Activated B cell treated with CpG ODN at 0.5 μM for 24 hours (primary cell): ENCODE measurements around the gene EMILIN1. TPM values are rescaled to one million over a fixed set of nuclear protein-coding genes. Genes with fewer than 3 reads are reported as not detected.

ENCODE experiments used
- ATAC-seq: fragments of 200-7000 bp; cut with Tn5 transposase; one replicate; pipeline ENCODE4 v1.10.0; 2021; ENCODE audit warnings: low read depth, mild to moderate bottlenecking, moderate library complexity
- CTCF ChIA-PET: fragments of 350-600 bp; sonication (Branson Sonifier 250); formaldehyde crosslinking; loops from one replicate; lab custom pipeline; 2021; ENCODE audit warnings: antibody characterized with exemption; lab: Charles Lee
- POLR2A ChIA-PET: fragments of 350-600 bp; sonication (Branson Sonifier 250); formaldehyde crosslinking; loops from one replicate; lab custom pipeline; 2021; ENCODE audit warnings: antibody characterized with exemption; lab: Charles Lee
- DNase-seq: peaks from one replicate; pipeline ENCODE4 v3.0.0; 2022
- H3K27ac Mint-ChIP-seq: one replicate; pipeline ENCODE4 v1.8.0; 2020; ENCODE audit warnings: mixed read lengths
- H3K27me3 Mint-ChIP-seq: one replicate; pipeline ENCODE4 v1.8.0; 2021; ENCODE audit warnings: mixed read lengths
- H3K36me3 Mint-ChIP-seq: one replicate; pipeline ENCODE4 v1.8.0; 2021; ENCODE audit warnings: low read depth, mixed read lengths
- H3K4me1 Mint-ChIP-seq: one replicate; pipeline ENCODE4 v1.8.0; 2021; ENCODE audit warnings: mixed read lengths
- H3K4me3 Mint-ChIP-seq: one replicate; pipeline ENCODE4 v1.8.0; 2020; ENCODE audit warnings: mild to moderate bottlenecking, mixed read lengths
- H3K9me3 Mint-ChIP-seq: one replicate; pipeline ENCODE4 v1.8.0; 2020; ENCODE audit warnings: mixed read lengths
- intact Hi-C: fragments of 100-400 bp; cut with micrococcal nuclease; formaldehyde crosslinking; loops from one replicate; pipeline ENCODE4 v1.15.1; 2024
- total RNA-seq: library from RNA; stranded (reverse); gene quantifications from 2 replicates; pipeline ENCODE4 v1.2.3, GENCODE V29; 2022
- TF ChIP-seq, protein P1 (sequence below): fragments of 200-600 bp; IDR thresholded peaks from one replicate; pipeline ENCODE4 v1.8.0; 2022; ENCODE audit warnings: antibody characterized with exemption, mild to moderate bottlenecking

The EMILIN1 gene
- total RNA-seq, 1 donor from 2014 or later, result 0.69 TPM

DNA sequence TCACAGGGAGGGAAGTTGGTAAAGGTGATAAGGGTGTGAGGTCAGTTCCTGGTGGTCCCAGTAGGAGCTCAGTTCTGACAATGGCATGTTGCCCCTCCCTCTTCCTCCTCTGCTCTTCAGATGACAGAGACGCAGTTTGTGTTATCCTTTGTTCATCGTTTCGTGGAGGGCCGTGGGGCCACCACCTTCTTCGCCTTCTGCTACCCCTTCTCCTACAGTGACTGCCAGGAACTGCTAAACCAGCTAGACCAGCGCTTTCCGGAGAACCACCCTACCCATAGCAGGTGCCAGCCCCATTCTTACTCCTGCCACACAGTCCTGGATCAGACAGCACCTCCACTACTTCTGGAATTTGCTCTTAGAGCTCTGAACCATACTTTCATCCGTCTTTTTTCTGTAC is 24.6 kb upstream of the EMILIN1 start:
- Mint-ChIP-seq H3K4me1 (peaks cover 19% of the 10 kb centered on the region), H3K9me3 (no peaks in the 10 kb centered on the region), H3K36me3 (peaks cover 52% of the 10 kb centered on the region), H3K27ac (no peak overlapping the region), H3K27me3 (peaks cover 6% of the 10 kb centered on the region), H3K4me3 (no peak overlapping the region)
- TF ChIP-seq, protein P1, sequence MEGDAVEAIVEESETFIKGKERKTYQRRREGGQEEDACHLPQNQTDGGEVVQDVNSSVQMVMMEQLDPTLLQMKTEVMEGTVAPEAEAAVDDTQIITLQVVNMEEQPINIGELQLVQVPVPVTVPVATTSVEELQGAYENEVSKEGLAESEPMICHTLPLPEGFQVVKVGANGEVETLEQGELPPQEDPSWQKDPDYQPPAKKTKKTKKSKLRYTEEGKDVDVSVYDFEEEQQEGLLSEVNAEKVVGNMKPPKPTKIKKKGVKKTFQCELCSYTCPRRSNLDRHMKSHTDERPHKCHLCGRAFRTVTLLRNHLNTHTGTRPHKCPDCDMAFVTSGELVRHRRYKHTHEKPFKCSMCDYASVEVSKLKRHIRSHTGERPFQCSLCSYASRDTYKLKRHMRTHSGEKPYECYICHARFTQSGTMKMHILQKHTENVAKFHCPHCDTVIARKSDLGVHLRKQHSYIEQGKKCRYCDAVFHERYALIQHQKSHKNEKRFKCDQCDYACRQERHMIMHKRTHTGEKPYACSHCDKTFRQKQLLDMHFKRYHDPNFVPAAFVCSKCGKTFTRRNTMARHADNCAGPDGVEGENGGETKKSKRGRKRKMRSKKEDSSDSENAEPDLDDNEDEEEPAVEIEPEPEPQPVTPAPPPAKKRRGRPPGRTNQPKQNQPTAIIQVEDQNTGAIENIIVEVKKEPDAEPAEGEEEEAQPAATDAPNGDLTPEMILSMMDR, result no peak
- DNase-seq (no peak), ATAC-seq (no peak)
- POLR2A ChIA-PET, result interaction anchor here (0.5 to 10.5 kb wide), 2 partner anchors 15 to 139 kb away, joined by 3 to 204 read pairs; partner anchors contain the start of gene OST4
- CTCF ChIA-PET, result interaction anchor here (0.8 kb wide), 1 partner anchor 10 kb away, joined by 3 read pairs; no protein-coding TSS in a partner anchor
- intact Hi-C loops, result loop anchor here (5.0 to 10.0 kb wide), 4 partner anchors 269 to 1021 kb away; partner anchors contain the start of genes ADGRF3, BABAM2, CENPA and RAB10

DNA sequence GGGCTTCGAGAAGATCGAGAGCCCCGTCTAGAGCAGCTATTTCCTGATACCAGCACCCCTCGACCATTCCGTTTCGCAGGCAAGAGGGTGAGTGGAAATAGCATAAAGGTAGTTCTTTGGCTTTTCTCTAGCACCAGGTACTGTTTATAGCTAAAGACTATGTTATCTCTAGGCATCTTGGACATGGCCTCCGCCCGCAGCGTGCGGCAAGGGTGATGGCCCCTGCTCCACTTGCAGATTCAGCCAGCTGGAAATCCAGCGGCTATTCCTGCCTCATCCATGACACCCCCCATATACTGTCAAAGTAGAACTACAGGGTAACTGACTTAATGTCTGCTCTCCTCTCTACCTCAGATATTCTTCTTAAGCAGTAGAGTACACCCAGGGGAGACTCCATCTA is 23.7 kb upstream of the EMILIN1 start:
- intact Hi-C loops, result loop anchor here (5.0 to 10.0 kb wide), 4 partner anchors 270 to 1022 kb away; partner anchors contain the start of genes ADGRF3, BABAM2, CENPA and RAB10
- H3K36me3 Mint-ChIP-seq, result peaks cover 60% of the 10 kb centered on the region
- DNase-seq, result no peak
- POLR2A ChIA-PET, result interaction anchor here (0.6 to 10.5 kb wide), 2 partner anchors 14 to 109 kb away, joined by 3 to 204 read pairs; partner anchors contain the start of gene OST4
- H3K9me3 Mint-ChIP-seq, result no peaks in the 10 kb centered on the region
- TF ChIP-seq, protein P1, result no peak
- ATAC-seq, result no peak
- peaks cover 15% of the 10 kb centered on the region for H3K4me1 Mint-ChIP-seq
- CTCF ChIA-PET, result no interaction called here
- no peak overlapping the region for H3K27ac Mint-ChIP-seq
- no peak overlapping the region for H3K4me3 Mint-ChIP-seq
- peaks cover 6% of the 10 kb centered on the region for H3K27me3 Mint-ChIP-seq

DNA sequence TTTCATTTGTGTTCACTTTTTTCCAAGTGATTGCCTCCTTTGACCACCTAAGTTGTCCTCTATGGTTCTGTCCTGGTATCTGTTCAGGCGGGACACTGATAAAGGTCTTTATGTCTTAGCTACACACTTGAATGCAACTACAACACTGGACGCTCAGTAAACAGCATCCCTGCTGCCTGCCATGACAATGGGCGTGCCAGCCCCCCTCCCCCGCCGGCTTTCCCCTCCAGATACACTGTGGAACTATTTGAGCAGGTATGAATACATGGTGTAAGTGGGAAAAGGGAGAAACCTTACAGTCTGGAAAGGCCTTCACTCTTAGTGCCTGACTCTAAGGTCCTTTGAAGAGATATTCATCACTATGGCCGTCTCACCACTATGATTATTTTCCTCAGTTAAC is 21.2 kb upstream of the EMILIN1 start:
- Mint-ChIP-seq H3K4me3 (no peak overlapping the region), H3K27ac (no peak overlapping the region), H3K36me3 (peaks cover 55% of the 10 kb centered on the region), H3K4me1 (peaks cover 2% of the 10 kb centered on the region), H3K27me3 (no peaks in the 10 kb centered on the region), H3K9me3 (no peaks in the 10 kb centered on the region)
- ChIA-PET POLR2A (interaction anchor here (10.5 kb wide), 1 partner anchor 12 kb away, joined by 204 read pairs; the partner anchor contains the start of gene OST4), CTCF (no interaction called here)
- TF ChIP-seq, protein P1, result no peak
- intact Hi-C loops, result loop anchor here (10.0 kb wide), 1 partner anchor 272 kb away; the partner anchor contains the start of gene CENPA
- DNase-seq, result no peak
- ATAC-seq, result no peak

DNA sequence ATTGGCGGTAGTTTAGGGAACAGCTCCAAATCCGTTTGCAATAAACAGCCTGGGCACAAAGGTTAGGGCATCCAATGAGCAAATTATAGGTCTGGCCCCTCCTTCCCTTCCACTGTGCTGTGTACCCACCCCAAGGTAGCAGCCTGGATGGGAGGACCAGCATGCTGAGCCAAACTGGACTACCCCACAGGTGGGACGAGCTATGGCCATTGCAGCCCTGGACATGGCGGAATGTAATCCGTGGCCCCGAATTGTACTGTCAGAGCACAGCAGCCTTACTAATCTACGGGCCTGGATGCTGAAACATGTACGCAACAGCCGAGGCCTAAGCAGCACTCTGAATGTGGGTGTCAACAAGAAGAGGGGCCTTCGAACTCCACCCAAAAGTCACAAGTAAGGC is 20.2 kb upstream of the EMILIN1 start:
- CTCF ChIA-PET, result no interaction called here

More for the DNA sequence above, 20.2 kb upstream of the EMILIN1 start:
- Mint-ChIP-seq H3K4me3 (no peak overlapping the region), H3K36me3 (peaks cover 63% of the 10 kb centered on the region), H3K4me1 (no peaks in the 10 kb centered on the region), H3K27me3 (no peaks in the 10 kb centered on the region), H3K9me3 (no peaks in the 10 kb centered on the region), H3K27ac (no peak overlapping the region)
- ATAC-seq, result no peak
- intact Hi-C loops, result loop anchor here (10.0 kb wide), 1 partner anchor 273 kb away; the partner anchor contains the start of gene CENPA
- no peak for DNase-seq
- POLR2A ChIA-PET, result interaction anchor here (0.6 to 10.5 kb wide), 2 partner anchors 11 to 17 kb away, joined by 3 to 204 read pairs; partner anchors contain the start of gene OST4
- TF ChIP-seq, protein P1, result no peak
